ENCODE data around the gene NOG.

Gene NOG

DNA sequence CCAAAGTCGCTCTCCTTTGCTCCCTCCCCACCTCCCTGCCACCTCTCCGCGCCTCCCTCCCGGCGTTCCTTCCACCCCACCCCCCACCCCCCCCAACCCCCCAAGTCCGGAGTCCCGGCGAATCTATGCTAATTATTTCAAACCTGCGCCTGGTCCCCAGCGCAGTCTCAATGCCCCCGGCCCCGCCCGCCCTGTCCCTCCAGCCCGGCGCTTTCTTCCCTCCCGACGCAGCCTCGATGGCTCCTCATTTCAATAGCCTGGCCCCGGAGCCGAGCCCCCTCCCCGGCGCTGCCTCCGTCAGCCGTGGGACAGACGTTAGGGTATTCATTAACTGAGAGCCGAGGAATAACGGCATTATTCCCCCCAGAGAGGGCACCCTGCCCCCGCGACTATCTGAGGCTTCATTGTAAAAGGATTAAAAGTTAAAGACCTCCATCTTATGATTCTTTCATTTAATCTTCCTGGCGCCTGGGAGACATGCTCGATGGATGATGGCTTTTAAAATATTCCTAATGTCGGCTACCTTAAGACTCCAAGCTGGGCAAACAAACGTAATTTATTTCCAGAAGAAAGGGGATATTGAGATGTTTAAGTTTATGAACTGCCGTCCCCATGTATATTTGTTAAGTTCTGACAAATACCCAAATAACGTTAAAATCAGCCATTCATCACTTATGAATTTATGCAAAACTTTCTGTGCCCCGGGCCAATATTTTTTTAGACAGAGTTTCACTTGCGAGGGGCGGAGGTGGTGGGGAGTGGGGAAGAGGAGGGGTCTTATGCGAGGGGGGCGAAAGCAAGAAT, 3.4 kb downstream of the NOG start:
- no peak for DNase-seq (ENCODE audit: low spot score)

DNA sequence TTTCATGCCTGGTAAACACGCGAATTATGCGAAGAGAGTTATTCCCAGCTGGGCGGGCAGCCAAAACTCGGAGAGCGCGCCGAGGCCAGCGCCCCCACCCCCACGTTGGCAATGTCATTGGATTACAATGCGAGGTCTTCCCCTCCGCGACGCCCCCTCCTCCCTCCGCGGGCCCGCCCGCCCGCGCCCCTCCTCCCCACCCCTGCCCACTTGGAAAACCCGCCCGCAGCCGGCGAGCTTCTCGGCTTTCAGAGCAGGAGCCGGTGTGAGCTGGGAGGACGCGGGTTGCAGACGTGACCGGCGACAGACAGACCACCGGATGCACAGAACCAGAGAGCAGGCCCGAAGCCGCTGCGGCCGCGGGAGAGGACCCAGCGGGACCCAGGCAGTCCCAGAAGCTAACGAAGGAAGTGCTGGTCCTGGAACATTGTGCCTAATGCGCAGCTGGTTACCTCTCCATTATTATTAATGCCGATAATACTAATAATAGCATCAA, 4.0 kb downstream of the NOG start:
- peak; percentile 19 for DNase-seq (ENCODE audit: low spot score)

DNA sequence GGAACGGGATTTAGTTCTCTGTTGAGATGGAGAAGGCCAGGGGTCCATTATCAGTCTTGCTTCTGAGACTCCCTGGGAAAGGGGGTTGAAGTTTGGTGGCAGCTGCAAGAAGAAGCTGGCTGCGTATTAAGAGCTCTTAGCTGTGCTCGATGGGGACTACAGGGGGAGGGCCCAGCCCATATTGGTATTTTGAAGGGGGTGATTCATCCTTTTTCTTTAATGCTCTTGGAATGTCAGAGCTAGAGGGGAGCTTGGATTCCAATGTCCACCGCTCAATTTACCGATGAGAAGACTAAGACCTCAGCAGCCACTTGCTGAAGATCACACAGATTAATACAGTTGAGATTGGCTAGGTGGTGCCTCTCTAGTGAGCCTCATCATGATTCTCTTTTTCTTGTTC, 5.0 kb downstream of the NOG start:
- DNase-seq (ENCODE audit: low spot score), result no peak

DNA sequence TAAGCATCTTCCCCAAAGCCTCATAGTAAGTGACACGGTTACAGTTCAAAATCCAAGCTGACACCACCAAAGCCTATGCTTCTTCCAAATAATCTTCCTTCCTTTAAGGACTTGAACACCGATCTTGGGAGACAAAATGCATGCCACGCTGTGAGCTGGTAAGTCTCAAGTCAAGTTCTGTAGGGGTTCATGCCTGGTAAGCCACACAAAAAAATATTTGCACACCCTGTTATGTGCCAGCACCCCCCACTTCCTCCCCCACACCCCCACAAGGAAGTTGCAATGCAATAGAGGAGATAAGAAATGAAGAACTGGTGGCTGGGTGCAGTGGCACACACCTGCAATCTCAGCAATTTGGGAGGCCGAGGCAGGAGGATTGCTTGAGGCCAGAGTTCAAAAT, 5.6 kb downstream of the NOG start:
- peak; percentile 51 for DNase-seq (ENCODE audit: low spot score)

DNA sequence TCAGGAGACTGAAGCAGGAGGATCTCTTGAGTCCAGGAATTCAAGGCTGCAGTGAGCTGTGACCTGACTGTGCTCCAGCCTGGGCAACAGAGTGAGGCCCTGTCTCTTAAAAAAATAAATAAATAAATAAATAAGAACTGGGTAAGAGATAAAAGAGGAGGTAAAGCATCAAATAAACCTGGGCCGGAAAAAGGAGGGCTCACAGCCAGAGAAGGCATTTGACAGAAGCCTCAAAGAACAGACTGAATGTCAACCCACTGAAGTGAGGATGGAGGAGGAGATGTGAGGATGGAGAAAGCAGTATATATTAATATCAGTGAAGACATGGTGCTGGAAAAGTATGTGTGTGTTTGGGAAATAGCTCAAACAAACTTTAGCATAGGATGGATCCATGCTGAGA, 6.1 kb downstream of the NOG start:
- peak; percentile 37 for DNase-seq (ENCODE audit: low spot score)

DNA sequence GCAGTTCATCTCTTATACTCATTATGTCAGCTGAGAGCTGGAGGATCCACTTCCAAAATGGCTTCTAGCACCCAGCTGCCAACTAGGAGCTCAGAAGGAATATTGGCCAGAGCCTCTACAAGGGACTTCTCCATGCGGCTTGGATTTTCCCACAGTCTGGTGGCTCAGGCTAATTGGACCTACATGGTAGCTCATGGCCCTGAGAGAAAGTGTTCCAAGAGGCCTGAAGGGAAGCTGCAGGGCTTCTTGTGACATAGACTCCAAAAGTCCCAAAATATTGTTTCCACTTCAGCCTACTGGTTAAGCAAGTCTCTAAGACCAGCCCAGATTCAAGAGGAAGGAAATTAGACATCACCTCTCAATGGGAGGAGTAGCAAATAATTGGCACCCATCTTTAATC, 6.8 kb downstream of the NOG start:
- DNase-seq (ENCODE audit: low spot score), result no peak

DNA sequence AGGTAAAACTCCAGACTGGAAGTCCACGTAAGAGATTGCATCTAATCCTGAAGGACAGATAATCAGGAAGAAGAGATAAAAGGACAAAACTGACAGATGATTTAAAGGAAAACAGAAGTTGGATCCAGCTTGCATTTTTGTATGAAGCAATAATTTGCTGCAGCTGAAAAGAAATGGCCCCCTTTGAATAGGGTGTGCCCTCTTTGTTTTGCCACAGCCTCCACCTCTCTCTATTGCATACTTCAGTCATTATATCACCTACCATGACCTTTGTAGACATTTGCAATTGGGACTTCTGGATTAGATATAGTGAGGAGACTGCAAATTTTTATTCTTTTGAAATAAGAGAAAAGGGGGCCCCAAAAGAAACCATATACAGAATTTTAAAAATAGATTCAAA, 8.1 kb downstream of the NOG start:
- no peak for DNase-seq (ENCODE audit: low spot score)

DNA sequence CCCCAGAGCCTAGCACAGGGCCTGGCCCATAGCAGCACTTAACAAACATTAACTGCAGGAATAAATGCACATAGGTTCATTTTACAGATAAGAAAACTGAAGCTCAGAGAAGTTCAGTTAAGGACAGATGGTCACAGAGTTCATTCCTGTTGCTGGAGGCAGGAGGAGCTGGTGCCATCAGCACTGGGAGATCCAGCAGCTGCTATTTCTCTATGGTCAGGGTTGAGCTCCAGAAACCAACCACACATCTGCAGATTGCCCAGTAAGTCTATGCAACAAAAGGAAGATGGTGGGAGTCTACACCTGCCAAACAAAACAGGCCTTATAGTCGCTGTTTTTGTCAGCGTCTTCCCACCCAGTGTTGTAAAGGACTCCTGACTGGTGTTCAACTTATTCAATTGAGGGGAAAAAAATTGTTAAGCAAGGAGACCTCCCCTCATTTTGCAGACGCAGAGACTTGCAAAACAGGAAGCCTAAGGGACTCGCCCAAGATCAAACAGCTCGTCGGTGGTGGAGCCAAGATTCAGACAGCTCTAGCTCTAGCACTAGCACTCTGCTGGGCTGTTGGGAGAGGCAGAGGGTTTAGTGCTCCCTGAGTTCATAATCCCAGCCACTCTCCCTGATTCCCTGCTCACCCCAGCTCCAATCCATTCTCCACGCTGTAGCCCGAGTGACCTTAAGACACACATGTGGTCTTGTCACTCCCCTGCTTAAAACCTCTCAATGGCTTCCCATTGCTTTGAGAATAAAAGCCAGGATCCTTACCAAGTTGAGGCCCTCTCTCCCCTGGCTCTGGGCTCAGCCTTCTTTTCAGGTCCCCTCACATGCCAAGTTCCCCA, 9.0 kb downstream of the NOG start:
- DNase-seq (ENCODE audit: low spot score), result peak; percentile 73

DNA sequence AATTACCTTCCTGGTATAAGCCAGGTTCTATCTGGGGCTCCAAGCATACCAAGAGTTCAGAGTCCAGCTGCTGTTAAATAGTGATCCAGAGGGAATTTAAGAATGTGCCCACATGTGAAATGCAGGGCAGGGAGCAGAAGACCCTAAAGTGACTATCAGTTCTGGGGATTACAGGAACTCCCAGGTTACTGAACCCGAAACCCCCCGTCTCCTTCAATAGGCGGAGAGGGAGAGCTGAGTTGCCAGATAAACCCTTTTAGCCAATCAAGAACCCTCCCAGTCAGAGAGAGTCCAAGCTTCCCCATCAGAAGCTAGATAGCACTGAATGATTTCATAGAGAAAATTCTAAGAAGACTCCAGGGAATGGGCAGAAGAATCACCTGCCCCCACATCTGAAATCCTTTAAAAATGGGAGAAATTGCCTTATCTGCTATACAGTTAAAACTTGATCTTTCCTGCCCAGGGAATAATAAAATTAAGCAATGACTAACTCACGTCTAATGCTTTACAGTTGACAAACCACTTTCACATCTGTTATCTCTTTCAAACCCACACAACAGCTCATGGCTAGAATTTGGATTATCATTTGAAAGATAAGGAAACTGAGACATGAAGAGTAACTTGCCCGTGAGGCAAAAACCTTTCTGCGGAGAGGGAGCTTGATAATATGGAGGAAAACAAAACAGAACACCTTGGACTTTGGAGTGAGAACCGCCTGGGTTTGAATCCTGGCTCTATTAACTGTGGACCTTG, 10.2 kb downstream of the NOG start:
- DNase-seq (ENCODE audit: low spot score), result no peak

DNA sequence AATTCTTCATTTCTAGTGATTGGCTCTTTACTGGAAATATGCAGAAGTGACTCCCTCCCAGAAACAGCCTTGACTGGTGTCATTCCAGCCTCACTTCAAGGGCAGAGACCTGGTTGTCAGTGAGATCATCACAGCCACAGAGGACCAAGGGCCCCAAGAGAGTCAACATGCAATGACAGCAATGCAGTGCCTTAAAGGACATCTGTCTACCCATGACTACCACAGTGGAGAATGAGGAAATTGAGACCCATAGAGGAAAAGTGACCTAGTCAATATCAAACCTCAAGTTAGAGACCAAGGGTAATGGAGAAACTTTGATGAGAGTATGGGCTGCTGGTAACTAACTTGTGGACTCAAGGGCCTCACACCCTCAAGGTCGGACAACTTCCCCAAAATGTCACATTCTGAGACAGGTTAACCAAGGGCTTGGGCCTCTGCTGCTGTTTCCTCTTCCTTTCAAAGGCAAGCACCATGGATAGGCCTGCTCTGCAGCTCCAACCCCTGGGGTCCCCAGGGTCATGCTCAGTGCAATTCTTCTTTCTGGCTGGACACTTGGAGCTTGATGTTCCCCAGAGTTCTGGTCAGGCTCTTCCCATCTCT, 11.3 kb downstream of the NOG start:
- no peak for DNase-seq (ENCODE audit: low spot score)

DNA sequence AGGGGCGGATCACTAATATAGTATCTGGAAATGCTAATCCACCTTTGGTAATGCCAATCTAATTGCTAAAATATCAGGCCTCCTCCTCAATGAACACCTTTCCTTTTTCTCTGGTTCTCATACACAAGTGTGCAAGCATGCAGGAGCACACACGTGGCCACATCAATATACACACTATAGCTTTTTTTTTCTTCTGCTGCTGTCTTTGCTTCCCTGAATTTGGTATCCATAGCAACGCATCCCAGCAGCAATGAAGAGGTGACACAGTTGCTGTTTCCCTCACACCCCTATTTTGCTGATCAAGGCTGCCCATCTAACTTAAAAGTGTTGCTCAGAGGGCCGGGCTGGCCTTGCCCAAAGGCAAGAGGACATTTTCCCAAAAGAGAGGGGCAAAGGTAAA, 15.4 kb downstream of the NOG start:
- DNase-seq (ENCODE audit: low spot score), result no peak

DNA sequence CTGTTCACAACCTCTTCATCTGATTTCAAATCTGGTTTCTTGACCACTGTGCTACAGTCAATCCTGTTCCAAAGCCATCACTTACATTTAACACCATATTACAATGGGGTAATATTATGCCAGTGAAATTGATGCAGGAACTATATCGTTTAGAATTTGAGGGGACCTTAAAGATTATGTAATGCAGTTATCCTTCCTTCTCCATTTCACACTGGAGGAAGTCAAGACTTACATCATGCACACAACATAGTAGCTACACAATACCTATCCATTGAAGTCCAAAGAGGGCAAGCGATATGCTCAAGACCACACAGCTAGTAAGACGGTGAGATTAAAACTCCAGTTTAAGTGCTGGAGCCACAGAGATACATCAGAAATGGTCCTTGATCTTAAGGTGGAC, 16.8 kb downstream of the NOG start:
- DNase-seq (ENCODE audit: low spot score), result no peak

DNA sequence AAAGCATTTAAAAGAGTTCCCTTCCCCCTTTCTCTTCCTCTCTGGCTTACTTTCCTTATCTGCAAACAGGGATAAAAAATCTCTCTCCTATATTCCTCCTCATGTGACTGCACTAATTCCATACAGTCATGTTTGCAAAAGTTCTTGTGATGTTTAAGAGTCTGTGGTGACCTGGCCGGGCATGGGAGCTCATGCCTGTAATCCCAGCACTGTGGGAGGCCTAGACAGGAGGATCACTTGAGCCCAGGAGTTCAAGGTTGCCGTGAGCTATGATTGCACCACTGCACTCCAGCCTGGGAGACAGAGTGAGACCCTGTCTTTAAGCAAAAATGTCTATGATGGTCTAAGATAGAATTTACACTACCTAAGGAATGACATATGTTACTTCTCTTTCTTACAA, 19.6 kb downstream of the NOG start:
- DNase-seq (ENCODE audit: low spot score), result no peak

DNA sequence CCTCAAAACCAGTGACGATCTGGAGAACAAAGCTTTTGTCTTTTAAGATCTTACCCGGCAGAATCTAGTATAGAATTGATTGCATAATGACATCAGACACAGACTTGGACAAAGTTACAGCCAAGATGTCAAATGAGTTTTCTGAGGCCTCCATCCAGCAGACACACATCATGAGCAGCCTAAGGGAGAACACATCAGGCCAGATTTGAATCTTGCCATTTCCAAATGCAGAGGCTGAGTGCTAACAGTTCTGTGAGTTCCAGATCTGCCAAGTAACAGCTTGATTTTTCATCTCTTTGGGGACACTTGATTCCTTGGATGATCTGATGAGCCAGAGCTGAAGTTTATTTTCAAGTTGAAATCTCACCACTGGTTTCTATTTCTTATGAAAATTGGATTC, 21.0 kb downstream of the NOG start:
- DNase-seq (ENCODE audit: low spot score), result no peak

DNA sequence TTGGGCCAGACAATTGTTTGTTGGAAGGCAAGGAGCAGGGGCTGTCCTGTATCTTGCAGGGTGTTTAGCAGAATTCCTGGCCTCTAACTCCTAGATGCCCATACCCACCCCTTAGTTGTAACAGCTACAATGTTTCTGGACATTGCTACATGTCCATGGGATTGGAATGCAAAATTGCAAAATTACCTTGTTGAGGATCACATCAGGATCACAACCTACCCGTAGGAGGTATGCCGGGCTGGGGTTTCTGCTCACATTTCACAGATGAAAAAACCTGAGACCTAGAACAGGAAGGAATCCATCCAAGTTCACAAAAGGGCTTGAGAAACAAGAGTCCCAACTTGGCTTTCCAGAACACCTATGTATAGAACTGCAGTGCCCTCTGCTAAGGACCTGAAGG, 22.7 kb downstream of the NOG start:
- no peak for DNase-seq (ENCODE audit: low spot score)

DNA sequence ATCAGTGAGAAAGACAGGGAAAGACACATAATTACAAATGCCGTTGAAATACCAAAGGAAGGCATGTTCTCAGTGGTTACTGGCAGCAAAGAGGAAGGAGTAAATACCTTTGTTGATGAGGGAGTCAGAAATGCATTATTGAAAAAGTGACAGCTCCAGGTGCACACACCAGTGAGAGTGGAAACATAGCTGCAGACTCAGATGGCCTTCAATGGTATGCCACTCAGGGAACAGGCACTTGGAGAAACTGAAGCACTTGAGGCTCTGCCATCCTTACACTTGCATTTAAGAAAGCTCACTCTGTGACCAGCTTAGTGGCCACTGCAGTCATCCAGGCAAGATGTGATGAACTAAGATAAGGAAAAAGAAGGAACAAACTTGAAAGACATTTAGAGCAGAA, 29.9 kb downstream of the NOG start:
- no peak for DNase-seq (ENCODE audit: low spot score)

DNA sequence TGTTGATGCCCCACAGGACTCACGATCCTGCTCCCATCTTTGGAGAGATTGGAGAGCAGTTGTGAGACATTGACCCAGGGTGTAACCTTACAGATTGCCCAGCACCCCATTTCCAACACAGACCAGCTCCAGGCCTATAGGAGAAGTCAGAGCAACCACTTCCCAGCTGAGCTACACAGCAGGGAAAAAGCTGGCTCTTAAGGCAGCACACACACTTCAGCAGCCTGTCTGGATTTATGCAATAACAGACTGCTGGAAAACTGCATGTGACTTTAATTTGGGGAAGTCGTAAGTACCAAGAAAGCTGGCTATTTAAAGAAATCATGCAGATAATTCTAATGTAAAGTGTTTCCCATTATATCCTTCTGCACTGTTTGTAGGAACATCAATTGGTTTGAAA, 30.8 kb downstream of the NOG start:
- no peak for DNase-seq (ENCODE audit: low spot score)

DNA sequence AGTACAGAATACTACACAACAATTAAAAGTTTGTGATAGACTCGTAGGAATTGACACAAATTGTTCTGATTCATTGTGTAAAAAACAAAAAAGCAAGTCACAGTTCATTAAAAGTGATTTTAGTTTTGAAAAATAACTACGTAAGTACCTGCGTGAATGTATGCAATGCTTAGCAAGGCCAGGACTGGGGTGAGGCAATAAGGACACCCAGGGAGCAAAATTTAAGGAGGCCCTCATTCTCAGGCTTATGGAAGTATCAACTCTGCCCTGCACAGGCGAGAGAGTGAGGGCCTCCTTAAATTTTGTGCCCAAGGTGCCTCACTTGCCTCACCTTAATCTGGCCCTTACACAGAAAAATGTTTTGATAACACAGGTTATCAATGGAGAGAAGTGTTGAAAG, 31.4 kb downstream of the NOG start:
- DNase-seq (ENCODE audit: low spot score), result no peak

DNA sequence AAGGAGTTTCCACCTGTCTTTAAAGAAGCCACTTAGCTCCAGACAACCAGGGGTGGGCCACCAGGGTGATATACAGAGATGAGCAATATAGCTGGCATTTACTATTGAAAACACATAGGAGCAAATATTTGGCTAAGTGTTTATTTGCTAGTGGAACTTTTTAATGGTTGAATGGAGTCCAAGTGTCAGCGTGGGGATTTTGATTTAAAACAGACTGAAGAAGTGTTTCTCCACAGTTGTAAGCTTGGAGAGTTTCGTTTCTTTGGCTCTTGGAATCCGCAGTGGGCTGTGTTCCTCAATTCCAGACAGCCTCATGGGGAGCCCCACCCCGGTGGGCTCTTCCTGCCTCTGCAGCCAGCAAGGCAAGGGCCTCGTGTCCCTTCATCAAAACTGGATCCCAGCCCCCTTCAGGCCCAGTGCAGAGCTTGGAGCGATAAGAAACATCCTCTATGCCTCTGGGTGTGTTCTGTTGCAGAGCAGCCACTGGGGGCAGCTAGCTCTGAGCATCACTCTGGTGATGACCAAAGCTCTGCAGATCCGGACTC, 36.1 kb downstream of the NOG start:
- peak; percentile 5 for DNase-seq (ENCODE audit: low spot score)

DNA sequence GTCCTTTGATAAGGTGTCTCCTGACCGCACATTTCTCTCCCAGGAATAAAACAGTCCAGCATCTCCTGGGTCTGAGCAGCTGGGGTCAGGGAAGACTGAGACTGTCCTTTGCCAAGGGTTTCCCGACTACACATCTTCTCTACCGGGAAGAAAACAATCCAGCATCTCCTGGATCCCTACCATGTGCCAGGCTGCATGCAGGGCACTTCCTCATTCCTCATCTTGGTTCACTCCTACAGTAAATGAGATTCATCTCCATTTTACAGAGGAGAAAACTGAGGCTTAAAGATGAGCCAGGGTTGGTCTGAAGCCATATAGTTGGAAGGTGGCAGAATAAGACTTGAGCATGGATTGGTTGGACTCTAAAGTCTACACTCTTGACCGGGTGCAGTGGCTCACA, 36.7 kb downstream of the NOG start:
- DNase-seq (ENCODE audit: low spot score), result no peak

DNA sequence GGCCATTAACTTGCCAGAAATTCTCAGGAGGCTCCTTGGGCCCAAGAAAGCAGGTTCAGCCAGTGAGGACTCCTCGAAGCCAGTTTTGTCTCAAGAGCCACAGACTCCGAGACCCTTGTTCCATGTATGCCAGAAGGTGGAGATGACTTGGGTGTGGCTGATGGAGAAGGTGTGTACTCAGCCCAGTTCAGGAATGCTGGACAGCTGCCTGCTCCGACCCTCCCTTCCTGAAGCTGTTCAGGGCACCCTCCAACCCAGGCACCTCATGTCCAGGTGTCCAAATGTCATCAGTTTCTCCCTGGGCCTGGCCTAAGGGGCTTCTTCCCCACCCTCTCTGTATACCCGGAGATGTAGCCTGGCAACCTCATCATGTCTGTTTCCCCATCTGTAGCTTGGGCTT, 40.2 kb downstream of the NOG start:
- DNase-seq (ENCODE audit: low spot score), result no peak

DNA sequence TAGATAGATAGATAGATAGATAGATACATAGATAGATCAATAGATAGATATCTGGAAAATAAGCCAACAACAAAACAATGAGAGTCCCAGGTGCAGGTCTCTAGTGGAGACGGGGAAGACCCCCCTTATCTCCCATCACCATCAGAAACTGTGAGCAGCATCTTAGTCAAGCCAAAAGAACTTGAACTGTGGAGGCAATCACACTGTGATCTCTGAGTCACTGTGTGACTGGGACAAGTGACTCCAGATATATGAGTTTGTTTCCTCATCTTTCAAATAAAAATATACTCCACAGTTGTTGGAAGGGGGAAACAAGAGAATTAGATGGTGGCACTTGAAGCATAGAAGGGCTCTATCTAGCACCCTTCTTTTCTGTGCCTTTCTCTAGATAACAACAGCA, 42.1 kb downstream of the NOG start:
- DNase-seq (ENCODE audit: low spot score), result no peak

Measured in CD4-positive, alpha-beta T cell treated with Interleukin-6 at 100 ng/mL for 8 hours (primary cell).